Measurements from ENCODE around the gene CEACAM7. TPM values are rescaled to one million over a fixed set of nuclear protein-coding genes. Genes with fewer than 3 reads are reported as not detected.

CEACAM7 gene
- total RNA-seq, 4 donors from 2014 or later = 0.96 to 5.6 TPM; not detected in 2

DNA sequence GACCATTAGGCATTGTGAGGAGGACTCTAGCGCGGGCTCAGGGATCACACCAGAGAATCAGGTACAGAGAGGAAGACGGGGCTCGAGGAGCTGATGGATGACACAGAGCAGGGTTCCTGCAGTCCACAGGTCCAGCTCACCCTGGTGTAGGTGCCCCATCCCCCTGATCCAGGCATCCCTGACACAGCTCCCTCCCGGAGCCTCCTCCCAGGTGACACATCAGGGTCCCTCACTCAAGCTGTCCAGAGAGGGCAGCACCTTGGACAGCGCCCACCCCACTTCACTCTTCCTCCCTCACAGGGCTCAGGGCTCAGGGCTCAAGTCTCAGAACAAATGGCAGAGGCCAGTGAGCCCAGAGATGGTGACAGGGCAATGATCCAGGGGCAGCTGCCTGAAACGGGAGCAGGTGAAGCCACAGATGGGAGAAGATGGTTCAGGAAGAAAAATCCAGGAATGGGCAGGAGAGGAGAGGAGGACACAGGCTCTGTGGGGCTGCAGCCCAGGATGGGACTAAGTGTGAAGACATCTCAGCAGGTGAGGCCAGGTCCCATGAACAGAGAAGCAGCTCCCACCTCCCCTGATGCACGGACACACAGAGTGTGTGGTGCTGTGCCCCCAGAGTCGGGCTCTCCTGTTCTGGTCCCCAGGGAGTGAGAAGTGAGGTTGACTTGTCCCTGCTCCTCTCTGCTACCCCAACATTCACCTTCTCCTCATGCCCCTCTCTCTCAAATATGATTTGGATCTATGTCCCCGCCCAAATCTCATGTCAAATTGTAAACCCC is 17.5 kb upstream of the CEACAM7 start:
- TF ChIP-seq POLR2AphosphoS5 (IDR thresholded peaks at IDR 0.05) = no peak
- no peak for TF ChIP-seq POLR2A (IDR thresholded peaks at IDR 0.05)
- TF ChIP-seq EP300 (IDR thresholded peaks at IDR 0.05) = no peak
- TF ChIP-seq, protein P1, sequence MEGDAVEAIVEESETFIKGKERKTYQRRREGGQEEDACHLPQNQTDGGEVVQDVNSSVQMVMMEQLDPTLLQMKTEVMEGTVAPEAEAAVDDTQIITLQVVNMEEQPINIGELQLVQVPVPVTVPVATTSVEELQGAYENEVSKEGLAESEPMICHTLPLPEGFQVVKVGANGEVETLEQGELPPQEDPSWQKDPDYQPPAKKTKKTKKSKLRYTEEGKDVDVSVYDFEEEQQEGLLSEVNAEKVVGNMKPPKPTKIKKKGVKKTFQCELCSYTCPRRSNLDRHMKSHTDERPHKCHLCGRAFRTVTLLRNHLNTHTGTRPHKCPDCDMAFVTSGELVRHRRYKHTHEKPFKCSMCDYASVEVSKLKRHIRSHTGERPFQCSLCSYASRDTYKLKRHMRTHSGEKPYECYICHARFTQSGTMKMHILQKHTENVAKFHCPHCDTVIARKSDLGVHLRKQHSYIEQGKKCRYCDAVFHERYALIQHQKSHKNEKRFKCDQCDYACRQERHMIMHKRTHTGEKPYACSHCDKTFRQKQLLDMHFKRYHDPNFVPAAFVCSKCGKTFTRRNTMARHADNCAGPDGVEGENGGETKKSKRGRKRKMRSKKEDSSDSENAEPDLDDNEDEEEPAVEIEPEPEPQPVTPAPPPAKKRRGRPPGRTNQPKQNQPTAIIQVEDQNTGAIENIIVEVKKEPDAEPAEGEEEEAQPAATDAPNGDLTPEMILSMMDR (IDR thresholded peaks at IDR 0.05) = no peak
- peaks cover 70% of the 10 kb centered on the region for H3K27me3 ChIP-seq
- no peak overlapping the region for H3K4me3 ChIP-seq
- no peaks in the 10 kb centered on the region for H3K36me3 ChIP-seq
- no peaks in the 10 kb centered on the region for H3K9me3 ChIP-seq
- H3K4me1 ChIP-seq = no peaks in the 10 kb centered on the region
- no peak overlapping the region for H3K27ac ChIP-seq
- no peak for ATAC-seq
- 10 to 57% methylated on average over 1 to 4 of the region's 10 CpGs for WGBS, 2 donors (ENCODE audit: low coverage in 1 of 2)

DNA sequence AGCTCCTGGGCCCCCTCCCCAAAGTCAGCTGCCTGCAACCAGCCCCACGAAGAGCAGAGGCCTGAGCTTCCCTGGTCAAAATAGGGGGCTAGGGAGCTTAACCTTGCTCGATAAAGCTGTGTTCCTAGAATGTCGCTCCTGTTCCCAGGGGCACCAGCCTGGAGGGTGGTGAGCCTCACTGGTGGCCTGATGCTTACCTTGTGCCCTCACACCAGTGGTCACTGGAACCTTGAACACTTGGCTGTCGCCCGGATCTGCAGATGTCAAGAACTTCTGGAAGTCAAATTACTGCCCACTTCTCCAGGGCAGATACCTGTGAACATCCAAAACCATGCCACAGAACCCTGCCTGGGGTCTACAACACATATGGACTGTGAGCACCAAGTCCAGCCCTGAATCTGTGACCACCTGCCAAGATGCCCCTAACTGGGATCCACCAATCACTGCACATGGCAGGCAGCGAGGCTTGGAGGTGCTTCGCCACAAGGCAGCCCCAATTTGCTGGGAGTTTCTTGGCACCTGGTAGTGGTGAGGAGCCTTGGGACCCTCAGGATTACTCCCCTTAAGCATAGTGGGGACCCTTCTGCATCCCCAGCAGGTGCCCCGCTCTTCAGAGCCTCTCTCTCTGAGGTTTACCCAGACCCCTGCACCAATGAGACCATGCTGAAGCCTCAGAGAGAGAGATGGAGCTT is 15.7 kb upstream of the CEACAM7 start:
- no peaks in the 10 kb centered on the region for H3K4me1 ChIP-seq
- H3K27ac ChIP-seq = no peak overlapping the region
- no peaks in the 10 kb centered on the region for H3K36me3 ChIP-seq
- TF ChIP-seq, protein P1 (IDR thresholded peaks at IDR 0.05) = no peak
- TF ChIP-seq POLR2AphosphoS5 (IDR thresholded peaks at IDR 0.05) (no peak), EP300 (IDR thresholded peaks at IDR 0.05) (no peak), POLR2A (IDR thresholded peaks at IDR 0.05) (no peak)
- H3K9me3 ChIP-seq = no peaks in the 10 kb centered on the region
- no peak overlapping the region for H3K4me3 ChIP-seq
- H3K27me3 ChIP-seq = peaks cover 86% of the 10 kb centered on the region
- 14% methylated on average over 1 of the region's 8 CpGs; no CpG with 5 or more reads in 1 of the 2 donors for WGBS, 2 donors (ENCODE audit: low coverage in 1 of 2)
- ATAC-seq = no peak

DNA sequence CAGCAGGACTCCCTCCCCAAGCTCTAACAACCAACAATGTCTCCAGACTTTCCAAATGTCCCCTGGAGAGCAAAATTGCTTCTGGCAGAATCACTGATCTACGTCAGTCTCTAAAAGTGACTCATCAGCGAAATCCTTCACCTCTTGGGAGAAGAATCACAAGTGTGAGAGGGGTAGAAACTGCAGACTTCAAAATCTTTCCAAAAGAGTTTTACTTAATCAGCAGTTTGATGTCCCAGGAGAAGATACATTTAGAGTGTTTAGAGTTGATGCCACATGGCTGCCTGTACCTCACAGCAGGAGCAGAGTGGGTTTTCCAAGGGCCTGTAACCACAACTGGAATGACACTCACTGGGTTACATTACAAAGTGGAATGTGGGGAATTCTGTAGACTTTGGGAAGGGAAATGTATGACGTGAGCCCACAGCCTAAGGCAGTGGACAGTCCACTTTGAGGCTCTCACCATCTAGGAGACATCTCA is 14.1 kb upstream of the CEACAM7 start:
- Histone ChIP-seq H3K27me3 (peaks cover 75% of the 10 kb centered on the region), H3K9me3 (no peaks in the 10 kb centered on the region), H3K27ac (no peak overlapping the region), H3K36me3 (no peaks in the 10 kb centered on the region), H3K4me1 (no peaks in the 10 kb centered on the region), H3K4me3 (no peak overlapping the region)
- 33 to 53% methylated on average over 1 to 3 of the region's 3 CpGs for WGBS, 2 donors (ENCODE audit: low coverage in 1 of 2)
- TF ChIP-seq, protein P1 (IDR thresholded peaks at IDR 0.05) = no peak
- TF ChIP-seq POLR2A (IDR thresholded peaks at IDR 0.05) (no peak), POLR2AphosphoS5 (IDR thresholded peaks at IDR 0.05) (no peak), EP300 (IDR thresholded peaks at IDR 0.05) (no peak)
- no peak for ATAC-seq

DNA sequence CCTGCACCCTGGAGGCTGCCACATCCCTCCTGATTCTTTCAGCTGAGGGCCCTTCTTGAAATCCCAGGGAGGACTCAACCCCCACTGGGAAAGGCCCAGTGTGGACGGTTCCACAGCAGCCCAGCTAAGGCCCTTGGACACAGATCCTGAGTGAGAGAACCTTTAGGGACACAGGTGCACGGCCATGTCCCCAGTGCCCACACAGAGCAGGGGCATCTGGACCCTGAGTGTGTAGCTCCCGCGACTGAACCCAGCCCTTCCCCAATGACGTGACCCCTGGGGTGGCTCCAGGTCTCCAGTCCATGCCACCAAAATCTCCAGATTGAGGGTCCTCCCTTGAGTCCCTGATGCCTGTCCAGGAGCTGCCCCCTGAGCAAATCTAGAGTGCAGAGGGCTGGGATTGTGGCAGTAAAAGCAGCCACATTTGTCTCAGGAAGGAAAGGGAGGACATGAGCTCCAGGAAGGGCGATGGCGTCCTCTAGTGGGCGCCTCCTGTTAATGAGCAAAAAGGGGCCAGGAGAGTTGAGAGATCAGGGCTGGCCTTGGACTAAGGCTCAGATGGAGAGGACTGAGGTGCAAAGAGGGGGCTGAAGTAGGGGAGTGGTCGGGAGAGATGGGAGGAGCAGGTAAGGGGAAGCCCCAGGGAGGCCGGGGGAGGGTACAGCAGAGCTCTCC is 13.5 kb upstream of the CEACAM7 start:
- Histone ChIP-seq H3K36me3 (no peaks in the 10 kb centered on the region), H3K27me3 (peaks cover 75% of the 10 kb centered on the region), H3K27ac (no peak overlapping the region), H3K4me3 (no peak overlapping the region), H3K9me3 (no peaks in the 10 kb centered on the region), H3K4me1 (no peaks in the 10 kb centered on the region)
- TF ChIP-seq, protein P1 (IDR thresholded peaks at IDR 0.05) = no peak
- TF ChIP-seq EP300 (IDR thresholded peaks at IDR 0.05) (no peak), POLR2AphosphoS5 (IDR thresholded peaks at IDR 0.05) (no peak), POLR2A (IDR thresholded peaks at IDR 0.05) (no peak)
- 0 to 6% methylated on average over 4 to 6 of the region's 10 CpGs for WGBS, 2 donors (ENCODE audit: low coverage in 1 of 2)
- ATAC-seq = no peak

Data from gastroesophageal sphincter (tissue), 4 donors.